Activated T-cell treated with anti-CD3 and anti-CD28 coated beads for 1 hour (primary cell): Measurements from ENCODE around the gene POU2AF1.

Source experiments
- DNase-seq: peaks from one replicate; pipeline ENCODE4 v3.0.0-alpha.2; 2020; ENCODE audit warnings: low read depth

The POU2AF1 gene

GRCh38 chr11:111386611-111387150 is 7.6 kb upstream of the POU2AF1 start:
- no peak for DNase-seq

- no peak for DNase-seq
Observed at GRCh38 chr11:111384494-111384893, 5.4 kb upstream of the POU2AF1 start.

DNA sequence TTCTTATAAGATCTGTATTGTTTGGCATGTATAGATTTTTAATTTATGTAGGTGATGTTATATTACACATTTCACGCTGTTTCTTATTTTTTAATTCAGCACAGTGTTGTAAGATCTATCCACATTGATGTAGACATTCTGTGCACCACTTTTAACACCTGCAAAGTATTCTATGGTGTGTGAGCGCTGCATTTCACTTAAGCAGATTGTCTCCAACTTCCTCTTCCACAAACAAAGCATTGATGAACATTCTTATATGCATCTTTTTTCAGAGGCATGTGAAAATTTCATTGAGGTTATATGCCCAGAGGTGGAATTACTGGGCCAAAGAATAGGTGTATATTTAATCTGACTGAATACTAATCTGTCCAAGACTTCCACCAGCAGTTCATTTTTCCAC is 3.4 kb upstream of the POU2AF1 start:
- no peak for DNase-seq

- DNase-seq = no peak
Observed at GRCh38 chr11:111379602-111380136, 594 bp upstream of the POU2AF1 start.

- no peak for DNase-seq
Observed at GRCh38 chr11:111378185-111378860, 752 bp downstream of the POU2AF1 start.

GRCh38 chr11:111376181-111376871 is 2.7 kb downstream of the POU2AF1 start:
- DNase-seq = no peak

GRCh38 chr11:111373590-111373989 is 5.5 kb downstream of the POU2AF1 start:
- DNase-seq = no peak

DNA sequence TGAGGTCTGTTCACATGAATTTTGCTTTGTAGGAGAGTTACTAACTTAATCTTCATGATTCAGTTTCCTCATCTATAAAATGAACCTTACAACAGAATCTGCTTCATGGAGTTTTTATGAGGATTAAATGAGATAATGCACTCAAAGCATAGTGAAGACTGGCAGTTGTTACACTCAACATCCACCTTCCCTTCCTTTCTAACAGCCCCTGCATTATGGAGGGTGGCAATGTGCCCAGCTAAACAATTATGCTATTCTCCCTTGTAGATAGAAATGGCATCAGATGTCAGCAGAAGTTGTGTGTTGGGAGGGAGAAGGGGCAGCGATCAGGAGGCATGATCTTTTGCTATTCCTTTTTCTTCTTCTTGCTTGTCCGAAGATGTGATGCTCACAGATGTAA is 6.5 kb downstream of the POU2AF1 start:
- DNase-seq = no peak

DNA sequence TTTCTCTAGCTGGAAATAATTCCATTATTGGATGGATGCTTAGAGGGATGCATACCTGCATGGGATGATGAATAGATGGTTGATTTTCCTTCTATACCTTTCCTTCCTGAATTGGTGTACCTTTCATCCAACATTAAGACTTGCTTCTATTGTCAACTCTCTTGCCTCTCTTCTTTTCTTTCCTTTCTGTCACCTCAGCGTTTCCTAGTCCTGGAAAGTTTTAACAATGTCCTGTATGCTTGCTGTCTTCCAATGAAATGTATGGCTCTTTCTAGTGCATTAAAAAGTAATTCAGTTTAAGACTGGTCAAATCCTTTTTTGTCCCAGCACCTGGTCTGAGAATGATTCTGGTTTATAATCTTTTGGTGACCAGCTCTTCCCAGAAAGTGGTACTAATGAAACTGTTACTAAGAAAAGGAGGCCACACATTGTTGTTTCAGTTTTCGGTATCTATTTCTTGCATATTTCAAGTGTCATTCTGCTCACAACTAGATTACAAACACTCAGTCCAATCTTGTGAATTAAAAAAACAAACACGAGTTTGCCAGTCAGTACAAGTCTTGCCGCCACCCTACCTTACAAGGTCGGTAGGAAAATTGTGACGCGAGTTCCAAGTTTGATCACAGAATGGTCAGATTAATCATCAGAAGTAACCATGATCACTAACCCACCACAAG is 8.0 kb downstream of the POU2AF1 start:
- no peak for DNase-seq

- DNase-seq = no peak
Observed at GRCh38 chr11:111370270-111370901, 8.7 kb downstream of the POU2AF1 start.

GRCh38 chr11:111368285-111368560 is 10.9 kb downstream of the POU2AF1 start:
- no peak for DNase-seq

- no peak for DNase-seq
Observed at GRCh38 chr11:111367411-111368284, 11.4 kb downstream of the POU2AF1 start.

DNA sequence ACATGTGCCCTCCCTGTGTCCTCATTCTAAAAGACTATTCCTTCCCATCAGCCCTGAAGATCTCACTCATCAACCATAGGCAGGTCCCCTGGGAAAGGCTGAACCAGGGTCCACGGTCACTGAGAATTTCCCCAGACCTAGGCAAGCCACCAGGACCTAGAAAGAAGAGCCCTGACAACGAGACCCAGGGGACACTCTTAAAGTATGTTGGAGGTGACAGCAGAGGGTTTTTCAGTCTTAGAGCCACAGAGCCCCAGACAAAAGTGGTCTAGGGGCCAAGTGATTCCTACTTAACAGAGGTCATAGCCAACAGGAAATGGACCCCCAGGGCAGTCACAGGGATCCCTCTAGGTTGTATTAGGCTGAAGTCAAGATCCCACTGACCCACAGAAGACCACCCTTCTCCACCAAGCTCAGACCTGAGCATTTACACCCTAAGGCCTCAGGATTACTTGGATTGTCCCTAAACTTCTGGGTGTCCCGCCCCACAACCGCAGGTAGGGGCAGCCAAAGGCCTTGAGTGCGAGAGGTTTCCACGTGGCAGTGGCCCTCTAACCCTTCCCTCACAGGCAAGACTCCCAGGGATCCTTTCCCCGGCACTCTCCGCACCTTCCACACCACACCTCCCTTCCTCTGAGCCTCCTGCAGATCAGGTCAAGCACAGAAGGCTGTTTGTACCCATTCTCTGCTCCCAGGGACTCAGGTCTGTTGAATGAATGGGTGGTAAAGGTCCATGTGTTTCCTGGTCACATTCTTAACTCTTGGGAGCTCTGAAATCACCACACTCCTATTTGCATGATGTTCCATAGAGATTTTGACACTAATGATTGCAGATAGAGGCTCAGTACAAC is 12.3 kb downstream of the POU2AF1 start:
- DNase-seq = no peak

- DNase-seq = no peak
Observed at GRCh38 chr11:111365722-111366559, 13.1 kb downstream of the POU2AF1 start.

- no peak for DNase-seq
Observed at GRCh38 chr11:111364503-111364902, 14.6 kb downstream of the POU2AF1 start.

GRCh38 chr11:111363985-111364384 is 15.1 kb downstream of the POU2AF1 start:
- DNase-seq = no peak

DNA sequence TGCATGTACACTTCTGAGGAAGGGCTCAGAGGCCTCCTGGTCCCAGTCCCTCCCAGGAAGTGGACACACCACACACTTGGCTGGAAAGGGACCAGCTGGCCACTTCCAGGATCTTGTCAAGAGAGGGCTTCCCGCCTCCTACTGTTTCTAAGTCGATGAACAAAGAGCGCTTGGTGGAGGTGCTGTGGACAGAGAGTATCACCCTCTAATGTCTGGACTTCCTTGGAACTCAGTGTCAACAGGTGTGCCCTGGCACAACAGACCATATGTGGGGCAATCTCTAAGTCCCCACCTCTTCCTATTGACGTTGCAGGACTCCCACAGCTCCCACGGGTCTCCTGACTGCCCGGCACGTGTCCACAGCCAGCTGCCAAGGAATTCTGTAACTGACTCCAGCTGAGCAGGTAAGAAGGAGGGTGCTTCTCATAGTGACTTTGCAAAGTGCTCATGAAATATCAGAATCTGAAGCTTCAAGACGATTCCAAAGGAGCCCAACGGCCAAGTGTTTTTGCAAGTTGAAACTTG is 16.1 kb downstream of the POU2AF1 start:
- no peak for DNase-seq

- DNase-seq = no peak
Observed at GRCh38 chr11:111361874-111362273, 17.2 kb downstream of the POU2AF1 start.

DNA sequence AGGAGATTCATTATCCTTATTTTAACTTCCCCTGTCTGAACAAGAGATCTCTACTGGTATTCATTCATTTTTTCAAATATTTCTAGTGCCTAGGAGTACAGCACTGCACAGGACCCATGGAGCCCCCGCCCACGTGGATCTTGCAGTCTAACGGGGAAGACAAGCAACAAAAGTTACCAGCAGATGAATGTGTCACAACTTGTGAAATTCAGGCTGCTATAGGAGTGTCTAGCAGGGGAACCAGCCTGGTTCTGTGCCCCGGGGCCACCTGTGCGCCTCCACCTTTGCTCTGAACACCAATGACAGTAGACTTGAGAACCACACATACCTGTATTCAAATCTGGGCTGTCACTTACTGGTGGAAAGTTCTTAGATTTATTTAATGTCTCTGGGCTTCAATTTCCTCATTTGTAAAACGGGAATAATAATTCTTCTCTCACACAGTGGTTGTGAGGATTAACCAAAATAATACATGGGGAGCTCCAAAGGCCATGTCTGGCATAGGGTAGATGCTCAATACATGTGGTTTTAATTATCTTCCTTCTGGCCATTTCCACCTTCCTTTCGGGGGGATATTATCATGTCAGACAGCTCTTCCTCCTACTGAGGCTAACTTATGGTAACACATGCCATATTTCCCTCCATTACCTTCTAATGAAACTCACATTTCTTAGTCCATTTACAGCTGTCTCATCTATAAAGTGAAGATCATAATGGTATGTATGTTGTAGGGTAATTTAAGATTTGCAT is 17.8 kb downstream of the POU2AF1 start:
- no peak for DNase-seq
